Vagina (tissue), 2 donors: ENCODE measurements around the gene POLA1.

Experiments
- POLR2A ChIP-seq, 2 donors: fragments of 450-650 bp; IDR thresholded peaks; one replicate each; pipeline ENCODE4 v1.6.1; 2017; ENCODE audit warnings: antibody characterized with exemption in 2 of 2, mild to moderate bottlenecking in 2 of 2, moderate library complexity in 2 of 2
- POLR2AphosphoS5 ChIP-seq, 2 donors: sonication (generic); formaldehyde crosslinking; IDR thresholded peaks; one replicate each; pipeline ENCODE4 v1.9.0; 2017; ENCODE audit warnings: antibody characterized with exemption in 2 of 2, mild to moderate bottlenecking in 2 of 2, low read depth in 1 of 2; ENCODE audit not compliant: insufficient read depth in 1 of 2
- TF ChIP-seq, protein P1 (sequence below), 3 experiments: fragments of 450-650 bp in 2 of 3; fragments of 200-600 bp in 1 of 3; sonication (generic) in 1 of 3; IDR thresholded peaks; one replicate each; pipeline ENCODE4 v1.5.1; 2017 to 2019; ENCODE audit warnings: antibody characterized with exemption in 3 of 3, mild to moderate bottlenecking in 2 of 3, moderate library complexity in 2 of 3

DNA sequence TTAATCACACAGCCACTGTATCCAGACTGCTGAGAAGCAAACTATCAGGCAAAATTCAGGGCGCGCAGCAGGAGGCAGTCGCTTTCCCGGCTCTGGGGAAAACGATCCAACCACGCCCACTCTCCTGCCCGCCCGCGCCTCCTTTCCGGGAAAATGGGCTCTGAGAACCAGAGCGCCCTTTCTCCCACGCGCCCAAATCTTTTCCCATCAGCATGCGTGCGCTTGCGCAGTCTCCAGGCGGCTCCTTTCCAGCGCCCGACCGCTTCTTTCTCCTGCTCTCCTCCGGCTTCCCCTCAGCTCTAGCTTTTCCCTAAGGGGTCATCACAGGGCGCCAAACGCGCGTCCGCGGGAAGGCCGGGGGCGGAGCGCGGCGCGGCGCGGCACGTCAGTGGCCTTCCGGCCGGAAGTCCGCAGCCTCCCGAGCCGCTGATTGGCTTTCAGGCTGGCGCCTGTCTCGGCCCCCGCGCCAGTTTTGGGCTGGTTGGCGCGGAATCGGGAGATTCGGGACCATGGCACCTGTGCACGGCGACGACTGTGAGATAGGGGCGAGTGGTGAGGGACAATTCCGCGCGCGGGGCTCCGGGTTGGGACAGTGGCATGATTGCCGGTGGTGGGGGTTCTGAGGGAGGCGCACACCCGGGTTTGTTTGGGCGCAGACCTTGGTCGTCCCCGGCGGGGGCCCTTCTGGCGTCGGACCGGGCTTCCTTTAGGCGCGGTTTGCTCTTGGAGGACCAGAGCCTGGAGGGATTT, at the start of gene POLA1:
- TF ChIP-seq, protein P1, sequence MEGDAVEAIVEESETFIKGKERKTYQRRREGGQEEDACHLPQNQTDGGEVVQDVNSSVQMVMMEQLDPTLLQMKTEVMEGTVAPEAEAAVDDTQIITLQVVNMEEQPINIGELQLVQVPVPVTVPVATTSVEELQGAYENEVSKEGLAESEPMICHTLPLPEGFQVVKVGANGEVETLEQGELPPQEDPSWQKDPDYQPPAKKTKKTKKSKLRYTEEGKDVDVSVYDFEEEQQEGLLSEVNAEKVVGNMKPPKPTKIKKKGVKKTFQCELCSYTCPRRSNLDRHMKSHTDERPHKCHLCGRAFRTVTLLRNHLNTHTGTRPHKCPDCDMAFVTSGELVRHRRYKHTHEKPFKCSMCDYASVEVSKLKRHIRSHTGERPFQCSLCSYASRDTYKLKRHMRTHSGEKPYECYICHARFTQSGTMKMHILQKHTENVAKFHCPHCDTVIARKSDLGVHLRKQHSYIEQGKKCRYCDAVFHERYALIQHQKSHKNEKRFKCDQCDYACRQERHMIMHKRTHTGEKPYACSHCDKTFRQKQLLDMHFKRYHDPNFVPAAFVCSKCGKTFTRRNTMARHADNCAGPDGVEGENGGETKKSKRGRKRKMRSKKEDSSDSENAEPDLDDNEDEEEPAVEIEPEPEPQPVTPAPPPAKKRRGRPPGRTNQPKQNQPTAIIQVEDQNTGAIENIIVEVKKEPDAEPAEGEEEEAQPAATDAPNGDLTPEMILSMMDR (IDR thresholded peaks at IDR 0.05) = no peak
- TF ChIP-seq POLR2A (IDR thresholded peaks at IDR 0.05) = no peak
- peak; percentile 69 for TF ChIP-seq POLR2AphosphoS5 (IDR thresholded peaks at IDR 0.05; ENCODE audit: insufficient read depth in 1 of 2, low read depth in 1 of 2)
